Thyroid gland (tissue), 4 donors: ENCODE results near the gene PODN.

ENCODE experiments used
- CTCF ChIP-seq, 6 experiments: fragments of 200-600 bp in 3 of 6; fragments of 450-650 bp in 3 of 6; sonication (generic) in 3 of 6; IDR thresholded peaks; one replicate each; pipeline ENCODE4 v1.5.1; 2016 to 2019; ENCODE audit warnings: antibody characterized with exemption in 6 of 6, mild to moderate bottlenecking in 2 of 6, inconsistent platforms in 1 of 6, moderate library complexity in 1 of 6
- POLR2A ChIP-seq, 2 donors: fragments of 450-650 bp; IDR thresholded peaks; one replicate each; pipeline ENCODE4 v1.6.1; 2017; ENCODE audit warnings: antibody characterized with exemption in 2 of 2, mild to moderate bottlenecking in 2 of 2, moderate library complexity in 1 of 2

DNA sequence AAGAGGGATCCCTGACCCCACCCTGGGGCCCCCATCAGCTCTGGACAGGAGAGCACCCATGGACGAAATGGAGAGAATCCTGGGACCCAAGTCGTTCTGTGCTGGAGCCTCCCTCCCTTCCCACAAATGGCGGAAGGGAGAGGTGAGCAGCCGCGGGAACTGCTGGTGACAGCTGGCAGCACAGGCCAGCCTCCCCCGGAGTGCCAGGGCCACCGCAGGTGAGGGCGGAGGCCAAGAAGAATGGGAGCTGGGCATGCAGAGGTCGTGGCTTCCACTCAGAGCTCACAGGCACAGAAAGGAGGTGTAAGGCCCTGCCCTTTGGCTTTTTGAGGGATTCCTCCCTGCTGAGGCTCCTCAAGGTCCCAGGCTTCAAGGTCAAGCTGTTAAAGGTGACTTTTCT is 55.8 kb downstream of the PODN start:
- TF ChIP-seq POLR2A (IDR thresholded peaks at IDR 0.05) (no peak), CTCF (IDR thresholded peaks at IDR 0.05) (no peak)
